ENCODE measurements around the gene CD79A.

Gene CD79A

GRCh38 chr19:41886761-41887710 lies 10.0 kb downstream of the CD79A start:
- DNase-seq, result no peak

GRCh38 chr19:41887711-41888382 lies 10.8 kb downstream of the CD79A start:
- no peak for DNase-seq

- DNase-seq, result no peak
Observed at GRCh38 chr19:41888926-41889325, 11.8 kb downstream of the CD79A start.

GRCh38 chr19:41889896-41890295 lies 12.8 kb downstream of the CD79A start:
- no peak for DNase-seq

GRCh38 chr19:41890936-41891335 lies 13.9 kb downstream of the CD79A start:
- DNase-seq, result no peak

GRCh38 chr19:41892173-41892902 lies 15.3 kb downstream of the CD79A start:
- no peak for DNase-seq

GRCh38 chr19:41893899-41894298 lies 16.8 kb downstream of the CD79A start:
- no peak for DNase-seq

GRCh38 chr19:41894350-41894749 lies 17.3 kb downstream of the CD79A start:
- no peak for DNase-seq

- DNase-seq, result no peak
Observed at GRCh38 chr19:41895745-41896580, 18.9 kb downstream of the CD79A start.

GRCh38 chr19:41896581-41896942 lies 19.5 kb downstream of the CD79A start:
- no peak for DNase-seq

GRCh38 chr19:41897181-41897580 lies 20.1 kb downstream of the CD79A start:
- DNase-seq, result no peak

- DNase-seq, result no peak
Observed at GRCh38 chr19:41897820-41898219, 20.7 kb downstream of the CD79A start.

GRCh38 chr19:41898235-41898634 lies 21.2 kb downstream of the CD79A start:
- DNase-seq, result no peak

GRCh38 chr19:41901707-41902360 lies 24.8 kb downstream of the CD79A start:
- no peak for DNase-seq

GRCh38 chr19:41902594-41902993 lies 25.5 kb downstream of the CD79A start:
- DNase-seq, result no peak

GRCh38 chr19:41903193-41903953 lies 26.3 kb downstream of the CD79A start:
- DNase-seq, result no peak

GRCh38 chr19:41904118-41904870 lies 27.2 kb downstream of the CD79A start:
- DNase-seq, result no peak

- DNase-seq, result no peak
Observed at GRCh38 chr19:41905273-41906002, 28.4 kb downstream of the CD79A start.

- DNase-seq, result no peak
Observed at GRCh38 chr19:41906271-41906670, 29.2 kb downstream of the CD79A start.

All from GDM1 (cell line).